Endothelial cell of umbilical vein (primary cell): ENCODE measurements around the gene HDAC4. TPM values are rescaled to one million over a fixed set of nuclear protein-coding genes. Genes with fewer than 3 reads are reported as not detected.

ENCODE experiments used
- BruUV-seq: library from RNA; stranded (reverse); fragments of 400-500 nt; replicated peaks from 2 replicates; lab custom pipeline; 2021; lab: Mats Ljungman, UMichigan
- CTCF ChIA-PET: fragments of 300-600, 350-600 bp; sonication (Branson Sonifier 250); formaldehyde crosslinking; loops from one replicate; lab custom pipeline; 2021; ENCODE audit warnings: antibody characterized with exemption, inconsistent platforms; lab: Charles Lee
- POLR2A ChIA-PET: fragments of 300-600, 350-600 bp; sonication (Branson Sonifier 250); formaldehyde crosslinking; loops from one replicate; lab custom pipeline; 2021; ENCODE audit warnings: antibody characterized with exemption, inconsistent platforms; lab: Charles Lee
- DNase-seq: peaks from one replicate; pipeline ENCODE4 v3.0.0-alpha.2; 2011; ENCODE audit warnings: low read depth, low spot score
- FAIRE-seq: peaks from 2 replicates; lab custom pipeline; 2011; peaks lifted over from hg19 to GRCh38; lab: Jason Lieb, UNC
- H2AFZ ChIP-seq: 2 replicates; pipeline ENCODE4 v1.6.0; 2012; ENCODE audit warnings: low read depth, low read length, control low read depth, inconsistent platforms
- H3K27ac ChIP-seq: 2 replicates; pipeline ENCODE4 v1.5.1; 2011; ENCODE audit warnings: low read depth, mild to moderate bottlenecking, control low read depth, low read length, moderate library complexity; ENCODE audit not compliant: insufficient read depth
- H3K27me3 ChIP-seq, 2 experiments: 2 replicates each; pipeline versions ENCODE4 v1.6.0 to v1.6.1; 2011; ENCODE audit warnings: low read length in 2 of 2, mixed read lengths in 1 of 2; ENCODE audit not compliant: control insufficient read depth in 2 of 2, insufficient read depth in 2 of 2
- H3K36me3 ChIP-seq, 2 experiments: 2 replicates in 1 of 2; 3 replicates in 1 of 2; pipeline ENCODE4 v1.5.1; 2011; ENCODE audit warnings: low read length in 2 of 2, mild to moderate bottlenecking in 1 of 2, moderate library complexity in 1 of 2; ENCODE audit not compliant: control insufficient read depth in 2 of 2, insufficient read depth in 2 of 2; ENCODE audit errors: extremely low read depth in 1 of 2
- H3K4me1 ChIP-seq: 3 replicates; pipeline ENCODE4 v1.5.1; 2011; ENCODE audit warnings: mild to moderate bottlenecking, low read length; ENCODE audit not compliant: control insufficient read depth, insufficient read depth; ENCODE audit errors: extremely low read depth
- H3K4me2 ChIP-seq: 2 replicates; pipeline ENCODE4 v1.6.1; 2011; ENCODE audit warnings: low read length, control low read depth, mixed read lengths; ENCODE audit not compliant: insufficient read depth
- H3K4me3 ChIP-seq, 3 experiments: fragments of 200-600 bp in 1 of 3; sonication (generic), shearing (Covaris generic) in 1 of 3; replicated peaks in 1 of 3; 2 replicates each; pipeline ENCODE4 v1.5.1; 2011 to 2016; ENCODE audit warnings: control low read depth in 3 of 3, low read length in 3 of 3, mild to moderate bottlenecking in 2 of 3, inconsistent platforms in 1 of 3, low read depth in 1 of 3, moderate library complexity in 1 of 3; ENCODE audit not compliant: insufficient read depth in 1 of 3
- H3K79me2 ChIP-seq: 2 replicates; pipeline ENCODE4 v1.6.0; 2012; ENCODE audit warnings: low read length, inconsistent platforms; ENCODE audit not compliant: control insufficient read depth, insufficient read depth
- H3K9ac ChIP-seq: replicated peaks from 2 replicates; pipeline ENCODE3; 2011; ENCODE audit warnings: low read length, control low read depth; ENCODE audit not compliant: insufficient read depth; ENCODE audit errors: extremely low read depth
- H3K9me1 ChIP-seq: replicated peaks from 3 replicates; pipeline ENCODE4 v1.6.0; 2011; ENCODE audit warnings: mild to moderate bottlenecking, low read length; ENCODE audit not compliant: control insufficient read depth, insufficient read depth; ENCODE audit errors: extremely low read depth
- H3K9me3 ChIP-seq: replicated peaks from 2 replicates; pipeline ENCODE4 v1.5.1; 2012; ENCODE audit warnings: low read length, inconsistent platforms; ENCODE audit not compliant: control insufficient read depth, insufficient read depth
- H4K20me1 ChIP-seq: replicated peaks from 2 replicates; pipeline ENCODE3; 2011; ENCODE audit warnings: mild to moderate bottlenecking, low read length; ENCODE audit not compliant: control insufficient read depth, insufficient read depth; ENCODE audit errors: extremely low read depth
- EZH2 ChIP-seq: IDR thresholded peaks from 2 replicates; pipeline ENCODE4 v1.6.1; 2012; ENCODE audit warnings: borderline replicate concordance, low read depth, mild to moderate bottlenecking, moderate library complexity, low read length, inconsistent platforms; ENCODE audit not compliant: severe bottlenecking
- JUN ChIP-seq: IDR thresholded peaks from 2 replicates; pipeline ENCODE4 v1.6.1; 2011; ENCODE audit warnings: borderline replicate concordance, low read depth; ENCODE audit not compliant: insufficient read length, insufficient read depth
- MYC ChIP-seq: IDR thresholded peaks from one replicate; pipeline ENCODE4 v1.6.1; 2011; ENCODE audit warnings: mild to moderate bottlenecking, low read depth, low read length
- POLR2AphosphoS5 ChIP-seq: IDR thresholded peaks from 2 replicates; pipeline ENCODE4 v1.6.1; 2012; ENCODE audit warnings: low read depth, mild to moderate bottlenecking, control low read depth, low read length, moderate library complexity; ENCODE audit not compliant: insufficient read depth
- dilution Hi-C: fragments of 300-500 bp; cut with MboI; formaldehyde crosslinking; loops from one replicate; pipeline ENCODE4 v1.15.0; 2019; ENCODE audit warnings: low sequenced_read_pairs; ENCODE audit not compliant: extremely low pct_ligation_motif_present
- intact Hi-C: fragments of 100-400 bp; cut with micrococcal nuclease; formaldehyde crosslinking; loops from one replicate; pipeline ENCODE4 v1.10.0; 2022
- polyA plus RNA-seq, 4 experiments: library from polyadenylated mRNA; depleted of rRNA in 3 of 4; stranded (reverse) in 3 of 4; unstranded in 1 of 4; fragments of >200 nt; gene quantifications; 2 replicates each; pipeline versions ENCODE4 v1.2.1 to v1.2.3, GENCODE V29; 2011 to 2012; ENCODE audit warnings: missing spikeins in 1 of 4
- total RNA-seq: library from RNA; stranded (reverse); gene quantifications from 2 replicates; pipeline ENCODE4 v1.2.3, GENCODE V29; 2021
- TF ChIP-seq, protein P1 (sequence below): IDR thresholded peaks from 2 replicates; pipeline ENCODE4 v1.6.1; 2011; ENCODE audit not compliant: insufficient read depth, insufficient read length
- TF ChIP-seq, protein P2 (sequence below), 2 donors: IDR thresholded peaks; 1 replicate in 1 of 2; 2 replicates in 1 of 2; pipeline ENCODE4 v1.5.1; 2011; ENCODE audit warnings: low read length in 2 of 2, mild to moderate bottlenecking in 2 of 2, moderate library complexity in 2 of 2, control low read depth in 1 of 2, inconsistent platforms in 1 of 2, low read depth in 1 of 2; ENCODE audit not compliant: insufficient read depth in 1 of 2; ENCODE audit errors: extremely low read depth in 1 of 2

Gene HDAC4
- total and polyA plus RNA-seq, 2 donors (not counting 3 experiments of a cell fraction or from before 2014, with no cell fraction given) = 13.4 to 33.0 TPM

DNA sequence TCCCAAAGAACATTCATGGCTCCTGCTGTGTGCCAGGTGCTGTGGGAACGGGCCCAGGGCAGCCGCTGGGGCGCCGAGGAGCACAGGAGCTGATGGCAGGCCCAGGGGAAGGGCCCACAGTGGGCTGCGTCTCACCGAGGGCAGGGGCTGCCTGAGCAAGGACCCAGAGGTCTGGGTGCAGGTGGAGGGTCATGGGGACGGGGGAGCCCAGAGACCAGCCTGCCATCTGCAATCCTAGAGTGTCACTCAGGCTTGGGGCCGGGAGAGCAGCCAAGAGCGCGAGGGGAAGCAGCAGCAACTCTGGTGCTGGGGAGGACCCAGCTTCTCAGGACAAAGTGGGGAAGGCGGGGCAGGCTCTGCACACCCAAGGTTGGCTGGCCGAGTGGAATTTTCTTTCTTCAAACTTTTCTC is 207.4 kb downstream of the HDAC4 start:
- TF ChIP-seq, protein P1, sequence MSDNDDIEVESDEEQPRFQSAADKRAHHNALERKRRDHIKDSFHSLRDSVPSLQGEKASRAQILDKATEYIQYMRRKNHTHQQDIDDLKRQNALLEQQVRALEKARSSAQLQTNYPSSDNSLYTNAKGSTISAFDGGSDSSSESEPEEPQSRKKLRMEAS = no peak
- no peak for TF ChIP-seq EZH2
- no peak for TF ChIP-seq POLR2AphosphoS5
- TF ChIP-seq MYC = no peak
- CTCF ChIA-PET = no interaction called here
- Histone ChIP-seq H3K9ac (no peak overlapping the region), H3K9me3 (no peaks in the 10 kb centered on the region), H3K4me3 (no peak overlapping the region), H4K20me1 (no peaks in the 10 kb centered on the region), H3K27me3 (no peaks in the 10 kb centered on the region), H2AFZ (no peak overlapping the region), H3K4me1 (no peaks in the 10 kb centered on the region), H3K27ac (no peak overlapping the region), H3K9me1 (no peaks in the 10 kb centered on the region), H3K4me2 (no peak overlapping the region), H3K36me3 (peaks cover 0 to 6% of the 10 kb centered on the region in 2 experiments), H3K79me2 (no peaks in the 10 kb centered on the region)
- DNase-seq (no peak), FAIRE-seq (no peak)
- POLR2A ChIA-PET = no interaction called here
- dilution Hi-C loops (no loop called here), intact Hi-C loops (no loop called here)
- BruUV-seq = no TSS peak

GRCh38 chr2:239192975-239193374 is 207.8 kb downstream of the HDAC4 start:
- Histone ChIP-seq H3K4me2 (no peak overlapping the region), H3K27me3 (no peaks in the 10 kb centered on the region), H3K36me3 (peaks cover 0 to 8% of the 10 kb centered on the region in 2 experiments), H3K9ac (no peak overlapping the region), H3K9me1 (no peaks in the 10 kb centered on the region), H4K20me1 (no peaks in the 10 kb centered on the region), H3K27ac (no peak overlapping the region), H3K79me2 (no peaks in the 10 kb centered on the region), H2AFZ (no peak overlapping the region), H3K4me1 (no peaks in the 10 kb centered on the region), H3K9me3 (no peaks in the 10 kb centered on the region), H3K4me3 (no peak overlapping the region)
- ChIA-PET POLR2A (no interaction called here), CTCF (no interaction called here)
- TF ChIP-seq, protein P2, sequence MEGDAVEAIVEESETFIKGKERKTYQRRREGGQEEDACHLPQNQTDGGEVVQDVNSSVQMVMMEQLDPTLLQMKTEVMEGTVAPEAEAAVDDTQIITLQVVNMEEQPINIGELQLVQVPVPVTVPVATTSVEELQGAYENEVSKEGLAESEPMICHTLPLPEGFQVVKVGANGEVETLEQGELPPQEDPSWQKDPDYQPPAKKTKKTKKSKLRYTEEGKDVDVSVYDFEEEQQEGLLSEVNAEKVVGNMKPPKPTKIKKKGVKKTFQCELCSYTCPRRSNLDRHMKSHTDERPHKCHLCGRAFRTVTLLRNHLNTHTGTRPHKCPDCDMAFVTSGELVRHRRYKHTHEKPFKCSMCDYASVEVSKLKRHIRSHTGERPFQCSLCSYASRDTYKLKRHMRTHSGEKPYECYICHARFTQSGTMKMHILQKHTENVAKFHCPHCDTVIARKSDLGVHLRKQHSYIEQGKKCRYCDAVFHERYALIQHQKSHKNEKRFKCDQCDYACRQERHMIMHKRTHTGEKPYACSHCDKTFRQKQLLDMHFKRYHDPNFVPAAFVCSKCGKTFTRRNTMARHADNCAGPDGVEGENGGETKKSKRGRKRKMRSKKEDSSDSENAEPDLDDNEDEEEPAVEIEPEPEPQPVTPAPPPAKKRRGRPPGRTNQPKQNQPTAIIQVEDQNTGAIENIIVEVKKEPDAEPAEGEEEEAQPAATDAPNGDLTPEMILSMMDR (IDR thresholded peaks at IDR 0.05; ENCODE audit: extremely low read depth in 1 of 2, insufficient read depth in 1 of 2, low read depth in 1 of 2, low read length in 2 of 2) = no peak
- no peak for TF ChIP-seq JUN
- dilution Hi-C loops (no loop called here), intact Hi-C loops (no loop called here)
- DNase-seq = no peak
- no peak for FAIRE-seq
- no TSS peak for BruUV-seq
